Measurements from ENCODE around the gene PCDHGA5. TPM values are rescaled to one million over a fixed set of nuclear protein-coding genes. Genes with fewer than 3 reads are reported as not detected.

Gene PCDHGA5
- total RNA-seq, 4 donors from 2014 or later: 2.7 to 5.8 (median 3.3) TPM

DNA sequence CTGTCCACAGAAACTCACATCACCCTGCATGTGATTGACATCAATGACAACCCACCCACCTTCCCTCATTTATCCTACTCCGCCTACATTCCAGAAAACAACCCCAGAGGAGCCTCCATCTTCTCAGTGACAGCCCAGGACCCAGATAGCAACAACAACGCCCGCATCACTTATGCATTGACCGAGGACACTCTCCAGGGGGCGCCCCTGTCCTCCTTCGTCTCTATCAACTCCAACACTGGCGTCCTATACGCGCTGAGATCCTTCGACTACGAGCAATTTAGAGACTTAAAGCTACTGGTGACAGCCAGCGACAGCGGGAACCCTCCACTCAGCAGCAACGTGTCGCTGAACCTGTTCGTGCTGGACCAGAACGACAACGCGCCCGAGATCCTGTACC, 18.6 kb upstream of the PCDHGA5 start:
- TF ChIP-seq, protein P1, sequence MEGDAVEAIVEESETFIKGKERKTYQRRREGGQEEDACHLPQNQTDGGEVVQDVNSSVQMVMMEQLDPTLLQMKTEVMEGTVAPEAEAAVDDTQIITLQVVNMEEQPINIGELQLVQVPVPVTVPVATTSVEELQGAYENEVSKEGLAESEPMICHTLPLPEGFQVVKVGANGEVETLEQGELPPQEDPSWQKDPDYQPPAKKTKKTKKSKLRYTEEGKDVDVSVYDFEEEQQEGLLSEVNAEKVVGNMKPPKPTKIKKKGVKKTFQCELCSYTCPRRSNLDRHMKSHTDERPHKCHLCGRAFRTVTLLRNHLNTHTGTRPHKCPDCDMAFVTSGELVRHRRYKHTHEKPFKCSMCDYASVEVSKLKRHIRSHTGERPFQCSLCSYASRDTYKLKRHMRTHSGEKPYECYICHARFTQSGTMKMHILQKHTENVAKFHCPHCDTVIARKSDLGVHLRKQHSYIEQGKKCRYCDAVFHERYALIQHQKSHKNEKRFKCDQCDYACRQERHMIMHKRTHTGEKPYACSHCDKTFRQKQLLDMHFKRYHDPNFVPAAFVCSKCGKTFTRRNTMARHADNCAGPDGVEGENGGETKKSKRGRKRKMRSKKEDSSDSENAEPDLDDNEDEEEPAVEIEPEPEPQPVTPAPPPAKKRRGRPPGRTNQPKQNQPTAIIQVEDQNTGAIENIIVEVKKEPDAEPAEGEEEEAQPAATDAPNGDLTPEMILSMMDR (IDR thresholded peaks at IDR 0.05; ENCODE audit: low read depth): no peak

DNA sequence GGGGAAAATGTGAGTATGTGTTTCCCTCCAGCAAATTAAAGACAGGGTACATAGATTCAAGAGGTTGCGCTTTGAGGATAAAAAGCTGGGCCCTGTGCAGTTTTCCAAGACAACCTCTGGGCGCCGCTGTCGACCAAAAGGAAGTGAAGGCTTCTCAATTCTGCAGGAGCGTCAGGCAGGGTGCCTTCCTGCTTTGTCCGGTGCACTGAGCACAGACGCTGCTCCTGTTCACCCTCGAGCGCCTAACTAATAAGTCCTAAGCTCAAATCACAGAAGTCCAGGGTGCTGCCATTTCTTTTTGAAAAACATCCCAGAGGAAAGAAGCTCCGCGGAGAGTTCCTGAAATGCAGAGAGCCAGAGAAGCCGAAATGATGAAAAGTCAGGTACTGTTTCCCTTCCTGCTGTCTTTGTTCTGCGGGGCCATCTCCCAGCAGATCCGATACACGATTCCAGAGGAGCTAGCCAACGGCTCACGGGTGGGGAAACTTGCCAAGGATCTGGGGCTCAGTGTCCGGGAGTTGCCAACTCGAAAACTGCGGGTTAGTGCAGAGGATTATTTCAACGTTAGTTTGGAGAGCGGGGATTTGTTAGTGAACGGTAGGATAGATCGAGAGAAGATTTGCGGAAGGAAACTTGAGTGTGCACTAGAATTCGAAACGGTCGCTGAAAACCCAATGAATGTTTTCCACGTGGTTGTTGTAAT, 13.9 kb upstream of the PCDHGA5 start, which contains the start of gene PCDHGB1:
Gene PCDHGB1, plus strand, starts transcription at position 183 of the 703 bp plus-strand sequence. Its CDS starts 162 bp downstream, at position 345.
- TF ChIP-seq, protein P1 (IDR thresholded peaks at IDR 0.05; ENCODE audit: low read depth): no peak

DNA sequence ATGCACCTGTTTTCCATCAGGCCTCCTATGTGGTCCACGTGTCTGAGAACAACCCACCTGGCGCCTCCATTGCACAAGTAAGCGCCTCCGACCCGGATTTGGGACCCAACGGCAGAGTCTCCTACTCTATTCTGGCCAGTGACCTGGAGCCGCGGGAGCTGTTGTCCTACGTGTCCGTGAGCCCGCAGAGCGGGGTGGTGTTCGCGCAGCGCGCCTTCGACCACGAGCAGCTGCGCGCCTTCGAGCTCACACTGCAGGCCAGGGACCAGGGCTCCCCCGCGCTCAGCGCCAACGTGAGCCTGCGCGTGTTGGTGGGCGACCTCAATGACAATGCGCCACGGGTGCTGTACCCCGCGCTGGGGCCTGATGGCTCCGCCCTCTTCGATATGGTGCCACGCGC, 12.4 kb upstream of the PCDHGA5 start:
- TF ChIP-seq, protein P1 (IDR thresholded peaks at IDR 0.05; ENCODE audit: low read depth): no peak

DNA sequence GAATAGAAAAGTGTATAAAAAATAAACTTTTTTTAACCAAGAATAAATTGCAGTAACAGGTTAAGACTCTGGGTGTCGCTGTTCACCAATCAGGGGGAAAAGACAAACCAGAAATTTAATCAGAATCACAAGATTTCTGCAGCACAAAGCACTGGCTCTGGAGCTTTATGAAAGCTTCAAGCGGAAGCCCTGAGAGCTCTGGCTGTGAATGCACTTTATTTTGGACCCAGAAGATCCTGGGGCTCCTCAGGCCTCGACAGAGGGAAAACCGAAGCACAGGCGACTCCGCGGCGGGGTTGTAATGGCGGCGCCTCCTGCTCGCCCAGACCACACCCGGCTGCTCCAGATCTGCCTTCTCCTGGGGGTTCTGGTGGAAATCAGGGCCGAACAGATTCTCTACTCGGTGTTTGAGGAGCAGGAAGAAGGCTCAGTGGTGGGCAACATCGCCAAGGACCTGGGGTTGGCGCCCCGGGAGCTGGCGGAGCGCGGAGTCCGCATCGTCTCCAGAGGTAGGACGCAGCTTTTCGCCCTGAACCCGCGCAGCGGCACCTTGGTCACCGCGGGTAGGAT, 9.0 kb upstream of the PCDHGA5 start, which contains the start of gene PCDHGA4:
Gene PCDHGA4, plus strand, starts transcription at position 122 of the 570 bp plus-strand sequence. Its CDS starts 87 bp downstream, at position 209.
- TF ChIP-seq, protein P1 (IDR thresholded peaks at IDR 0.05; ENCODE audit: low read depth): no peak

DNA sequence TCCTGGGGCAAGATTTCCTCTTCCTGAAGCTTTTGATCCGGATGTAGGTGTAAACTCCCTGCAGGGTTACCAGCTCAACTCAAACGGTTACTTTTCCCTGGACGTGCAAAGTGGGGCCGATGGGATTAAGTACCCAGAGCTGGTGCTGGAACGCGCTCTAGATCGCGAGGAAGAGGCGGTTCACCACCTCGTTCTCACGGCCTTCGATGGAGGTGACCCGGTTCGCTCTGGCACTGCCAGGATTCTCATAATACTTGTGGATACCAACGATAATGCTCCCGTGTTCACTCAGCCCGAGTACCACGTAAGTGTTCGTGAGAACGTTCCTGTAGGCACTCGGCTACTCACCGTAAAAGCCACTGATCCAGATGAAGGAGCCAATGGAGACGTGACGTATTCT, 8.3 kb upstream of the PCDHGA5 start:
- TF ChIP-seq, protein P1 (IDR thresholded peaks at IDR 0.05; ENCODE audit: low read depth): no peak

DNA sequence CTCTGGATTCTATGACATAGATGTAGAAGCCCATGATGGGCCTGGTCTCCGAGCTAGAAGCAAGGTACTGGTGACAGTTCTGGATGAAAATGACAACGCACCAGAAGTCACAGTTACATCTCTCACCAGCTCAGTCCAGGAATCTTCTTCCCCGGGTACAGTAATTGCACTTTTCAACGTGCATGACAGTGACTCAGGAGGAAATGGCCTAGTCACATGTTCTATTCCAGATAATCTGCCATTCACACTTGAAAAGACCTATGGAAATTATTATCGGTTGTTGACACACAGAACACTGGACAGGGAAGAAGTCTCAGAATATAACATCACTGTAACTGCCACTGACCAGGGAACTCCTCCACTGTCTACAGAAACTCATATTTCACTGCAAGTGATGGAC, 7.8 kb upstream of the PCDHGA5 start:
- TF ChIP-seq, protein P1 (IDR thresholded peaks at IDR 0.05; ENCODE audit: low read depth): no peak

DNA sequence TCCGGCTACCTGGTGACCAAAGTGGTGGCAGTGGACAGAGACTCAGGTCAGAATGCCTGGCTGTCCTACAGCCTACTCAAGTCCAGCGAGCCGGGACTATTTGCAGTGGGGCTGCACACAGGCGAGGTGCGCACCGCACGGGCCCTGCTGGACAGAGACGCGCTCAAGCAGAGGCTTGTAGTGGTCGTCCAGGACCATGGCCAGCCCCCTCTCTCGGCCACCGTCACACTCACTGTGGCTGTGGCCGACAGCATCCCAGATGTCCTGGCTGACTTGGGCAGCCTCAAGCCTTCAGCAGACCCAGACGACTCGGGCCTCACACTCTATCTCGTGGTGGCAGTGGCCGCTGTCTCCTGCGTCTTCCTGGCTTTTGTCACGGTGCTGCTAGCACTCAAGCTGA, 7.0 kb upstream of the PCDHGA5 start:
- TF ChIP-seq, protein P1 (IDR thresholded peaks at IDR 0.05; ENCODE audit: low read depth): no peak
